Measurements from ENCODE around the gene SON. TPM values are rescaled to one million over a fixed set of nuclear protein-coding genes. Genes with fewer than 3 reads are reported as not detected.
A peak's percentile ranks its signal among the peaks of the same experiment; 100 is the strongest.

The SON gene
- total RNA-seq, 4 donors from 2014 or later: 219 to 258 (median 244) TPM

DNA sequence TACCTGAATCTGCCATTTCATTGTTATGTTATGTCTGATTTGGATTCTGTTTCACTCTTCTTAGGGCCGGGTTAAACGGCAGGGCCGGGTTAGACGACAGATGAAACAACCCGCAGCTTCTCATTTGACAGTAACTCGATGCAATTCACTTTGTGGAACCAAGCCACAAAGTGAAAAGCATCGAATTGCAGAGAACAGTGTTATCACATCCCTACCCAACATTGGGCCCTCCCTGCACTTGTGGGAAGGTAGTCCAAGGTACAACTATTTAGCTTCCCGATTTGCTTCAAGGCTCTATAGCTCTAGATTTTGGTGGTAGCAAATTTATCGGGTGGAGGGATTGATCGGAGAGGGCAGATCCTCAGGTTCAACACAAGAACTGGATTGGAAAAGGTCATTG is 17.0 kb downstream of the SON start:
- TF ChIP-seq POLR2A (IDR thresholded peaks at IDR 0.05; ENCODE audit: low read depth) (no peak), EP300 (IDR thresholded peaks at IDR 0.05) (no peak), POLR2AphosphoS5 (IDR thresholded peaks at IDR 0.05) (no peak)
- TF ChIP-seq, protein P1, sequence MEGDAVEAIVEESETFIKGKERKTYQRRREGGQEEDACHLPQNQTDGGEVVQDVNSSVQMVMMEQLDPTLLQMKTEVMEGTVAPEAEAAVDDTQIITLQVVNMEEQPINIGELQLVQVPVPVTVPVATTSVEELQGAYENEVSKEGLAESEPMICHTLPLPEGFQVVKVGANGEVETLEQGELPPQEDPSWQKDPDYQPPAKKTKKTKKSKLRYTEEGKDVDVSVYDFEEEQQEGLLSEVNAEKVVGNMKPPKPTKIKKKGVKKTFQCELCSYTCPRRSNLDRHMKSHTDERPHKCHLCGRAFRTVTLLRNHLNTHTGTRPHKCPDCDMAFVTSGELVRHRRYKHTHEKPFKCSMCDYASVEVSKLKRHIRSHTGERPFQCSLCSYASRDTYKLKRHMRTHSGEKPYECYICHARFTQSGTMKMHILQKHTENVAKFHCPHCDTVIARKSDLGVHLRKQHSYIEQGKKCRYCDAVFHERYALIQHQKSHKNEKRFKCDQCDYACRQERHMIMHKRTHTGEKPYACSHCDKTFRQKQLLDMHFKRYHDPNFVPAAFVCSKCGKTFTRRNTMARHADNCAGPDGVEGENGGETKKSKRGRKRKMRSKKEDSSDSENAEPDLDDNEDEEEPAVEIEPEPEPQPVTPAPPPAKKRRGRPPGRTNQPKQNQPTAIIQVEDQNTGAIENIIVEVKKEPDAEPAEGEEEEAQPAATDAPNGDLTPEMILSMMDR (IDR thresholded peaks at IDR 0.05): no peak
- no peaks in the 10 kb centered on the region for H3K27me3 ChIP-seq
- peak overlapping the region in 1 of 4 donors; percentile 14 for H3K27ac ChIP-seq (replicated peaks in 1 of 4)
- DNase-seq (ENCODE audit: extremely low spot score): no peak
- intact Hi-C loops (cut with DNase I): no loop called here
- peaks cover 39 to 95% (median 74%) of the 10 kb centered on the region in 4 donors for H3K36me3 ChIP-seq
- no peak overlapping the region for H3K4me3 ChIP-seq
- WGBS: 93% methylated on average over 10 of the region's 10 CpGs
- H3K9me3 ChIP-seq: no peaks in the 10 kb centered on the region
- H3K4me1 ChIP-seq: peaks cover 31 to 60% (median 49%) of the 10 kb centered on the region in 4 donors

DNA sequence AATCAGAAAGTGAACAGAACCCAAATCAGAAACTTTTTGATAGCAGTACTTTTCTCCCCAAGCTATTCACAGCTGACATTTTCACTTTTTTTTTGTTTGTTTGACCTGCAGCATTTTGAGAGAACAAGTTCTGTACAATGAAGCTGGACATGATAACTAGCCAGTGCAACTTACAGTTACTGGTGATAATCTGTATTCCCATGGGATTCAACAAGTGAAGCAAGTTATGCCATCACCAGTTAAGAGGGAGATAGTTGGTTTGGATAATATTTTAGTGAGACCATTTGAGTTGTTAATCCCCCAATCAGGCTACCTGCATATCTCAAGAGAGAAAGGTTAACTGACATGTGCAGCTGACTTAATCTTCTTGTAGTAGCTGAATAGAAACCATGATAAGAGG is 18.1 kb downstream of the SON start:
- intact Hi-C loops (cut with DNase I): no loop called here
- H3K36me3 ChIP-seq: peaks cover 39 to 84% (median 67%) of the 10 kb centered on the region in 4 donors
- H3K4me1 ChIP-seq: peaks cover 25 to 49% (median 42%) of the 10 kb centered on the region in 4 donors
- no peaks in the 10 kb centered on the region for H3K9me3 ChIP-seq
- no peaks in the 10 kb centered on the region for H3K27me3 ChIP-seq
- no peak overlapping the region for H3K4me3 ChIP-seq
- TF ChIP-seq EP300 (IDR thresholded peaks at IDR 0.05) (no peak), POLR2AphosphoS5 (IDR thresholded peaks at IDR 0.05) (no peak)
- TF ChIP-seq, protein P1 (IDR thresholded peaks at IDR 0.05): no peak
- peak overlapping the region in 2 of 4 donors; percentile 8 to 14 for H3K27ac ChIP-seq (replicated peaks in 1 of 4)
- no peak for DNase-seq (ENCODE audit: extremely low spot score)

DNA sequence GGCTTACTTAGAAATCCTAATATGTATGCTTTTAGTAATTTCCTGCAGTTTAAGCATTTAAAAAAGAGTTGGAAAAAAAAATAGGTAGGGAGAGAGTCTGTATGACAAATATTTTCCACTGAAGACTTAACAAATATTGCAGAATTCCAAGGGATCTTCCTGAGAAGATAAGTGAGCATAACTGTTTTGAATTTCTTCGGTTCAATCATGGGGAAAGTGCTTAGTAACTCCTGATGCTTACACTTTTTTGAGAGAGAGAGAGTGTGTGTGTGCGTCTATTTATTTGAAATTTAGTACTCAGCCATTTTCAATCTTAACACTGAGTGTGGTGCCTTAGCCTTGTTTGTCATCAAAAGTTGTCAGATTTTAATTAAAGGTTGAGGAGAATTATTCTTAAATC is 18.5 kb downstream of the SON start:
- H3K27me3 ChIP-seq: no peaks in the 10 kb centered on the region

DNA sequence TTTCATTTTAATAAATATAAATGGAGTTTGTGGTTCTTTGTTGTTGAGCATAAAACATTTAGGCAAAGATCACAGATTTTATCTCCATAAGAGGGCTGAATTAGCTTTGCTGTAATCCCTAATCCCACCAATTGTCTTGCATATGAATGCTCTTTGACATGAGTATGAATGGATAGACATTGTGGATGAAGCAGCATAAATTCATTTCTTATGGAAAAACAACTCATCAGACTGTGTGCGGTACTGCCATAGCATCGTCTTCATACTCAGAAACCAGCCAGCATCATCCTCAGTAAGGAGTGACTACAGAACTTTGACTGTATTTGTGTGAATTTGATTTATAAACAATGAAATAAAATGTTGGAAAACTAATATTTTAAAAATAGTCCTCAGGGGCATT is 19.6 kb downstream of the SON start:
- intact Hi-C loops (cut with DNase I): no loop called here
- peaks cover 35 to 77% (median 60%) of the 10 kb centered on the region in 4 donors for H3K36me3 ChIP-seq

More for the DNA sequence above, 18.5 kb downstream of the SON start:
- Histone ChIP-seq H3K9me3 (no peaks in the 10 kb centered on the region), H3K4me3 (no peak overlapping the region), H3K27ac (replicated peaks in 1 of 4) (peak overlapping the region in 2 of 4 donors; percentile 8 to 14), H3K4me1 (peaks cover 21 to 45% (median 38%) of the 10 kb centered on the region in 4 donors), H3K36me3 (peaks cover 39 to 80% (median 64%) of the 10 kb centered on the region in 4 donors)
- TF ChIP-seq, protein P1 (IDR thresholded peaks at IDR 0.05): no peak
- TF ChIP-seq EP300 (IDR thresholded peaks at IDR 0.05) (no peak), POLR2AphosphoS5 (IDR thresholded peaks at IDR 0.05) (no peak), POLR2A (IDR thresholded peaks at IDR 0.05; ENCODE audit: low read depth) (no peak)
- intact Hi-C loops (cut with DNase I): no loop called here
- DNase-seq (ENCODE audit: extremely low spot score): no peak
- 40% methylated on average over 2 of the region's 2 CpGs for WGBS

More for the DNA sequence above, 19.6 kb downstream of the SON start:
- peaks cover 19 to 37% (median 28%) of the 10 kb centered on the region in 4 donors for H3K4me1 ChIP-seq
- H3K4me3 ChIP-seq: no peak overlapping the region
- DNase-seq (ENCODE audit: extremely low spot score): no peak
- no peak overlapping the region for H3K27ac ChIP-seq (replicated peaks in 1 of 4)
- no peaks in the 10 kb centered on the region for H3K27me3 ChIP-seq
- no peaks in the 10 kb centered on the region for H3K9me3 ChIP-seq
- WGBS: 92% methylated on average over 2 of the region's 2 CpGs
- TF ChIP-seq EP300 (IDR thresholded peaks at IDR 0.05) (no peak), POLR2AphosphoS5 (IDR thresholded peaks at IDR 0.05) (no peak), POLR2A (IDR thresholded peaks at IDR 0.05; ENCODE audit: low read depth) (no peak)
- TF ChIP-seq, protein P1 (IDR thresholded peaks at IDR 0.05): no peak

Measured in esophagus muscularis mucosa (tissue), 4 donors.